LNCaP clone FGC (cell line): ENCODE data around the gene IER2.
A peak's percentile ranks its signal among the peaks of the same experiment; 100 is the strongest.
"Not testable (repeated sequence)": the region's sequence is repeated elsewhere in the genome, so short reads cannot be mapped to it uniquely, and the experiment has no call there.

Experiments used
- DNase-seq: peaks from one replicate; pipeline ENCODE4 v3.0.0-alpha.2; 2011; ENCODE audit warnings: low read depth
- H3K4me3 ChIP-seq: 2 replicates; pipeline ENCODE4 v1.5.1; 2011; ENCODE audit warnings: mild to moderate bottlenecking, low read depth, low read length, control low read depth
- TF ChIP-seq, protein P1 (sequence below): IDR thresholded peaks from 2 replicates; pipeline ENCODE4 v1.5.1; 2012; ENCODE audit warnings: mild to moderate bottlenecking; ENCODE audit not compliant: control insufficient read depth, insufficient read depth; ENCODE audit errors: extremely low read depth

Gene IER2

DNA sequence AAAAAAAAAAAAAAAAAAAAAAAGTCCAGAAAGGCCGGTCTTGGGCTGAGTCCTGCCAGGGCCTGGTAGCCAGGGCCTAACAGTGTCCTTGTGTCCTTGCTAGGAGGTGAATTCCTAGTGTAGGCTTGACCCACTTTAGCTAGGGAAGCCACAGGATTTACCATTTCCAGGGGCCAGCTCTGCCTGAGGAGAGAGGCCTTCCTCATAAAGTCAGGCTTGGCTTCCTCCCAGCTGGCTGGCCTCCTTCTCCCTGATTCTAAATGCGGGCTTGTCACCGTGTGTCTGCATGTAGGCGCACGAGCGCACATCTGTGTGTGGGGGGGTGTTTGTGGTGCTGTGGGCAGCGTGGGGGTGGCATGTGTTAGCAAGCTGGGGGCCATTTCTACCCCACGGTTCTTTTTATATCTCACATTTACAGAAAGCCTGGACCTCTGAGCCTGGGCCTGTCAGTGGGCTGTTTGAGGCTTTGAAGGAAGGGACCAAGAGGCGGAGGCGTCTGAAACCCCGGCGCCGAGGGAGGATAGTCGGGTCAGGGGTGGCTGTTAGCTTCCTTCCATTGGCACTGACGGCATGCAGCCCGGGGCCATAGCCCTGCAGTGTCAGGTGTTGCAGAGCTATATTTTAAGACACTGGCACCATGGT is 31.7 kb downstream of the IER2 start:
- TF ChIP-seq, protein P1, sequence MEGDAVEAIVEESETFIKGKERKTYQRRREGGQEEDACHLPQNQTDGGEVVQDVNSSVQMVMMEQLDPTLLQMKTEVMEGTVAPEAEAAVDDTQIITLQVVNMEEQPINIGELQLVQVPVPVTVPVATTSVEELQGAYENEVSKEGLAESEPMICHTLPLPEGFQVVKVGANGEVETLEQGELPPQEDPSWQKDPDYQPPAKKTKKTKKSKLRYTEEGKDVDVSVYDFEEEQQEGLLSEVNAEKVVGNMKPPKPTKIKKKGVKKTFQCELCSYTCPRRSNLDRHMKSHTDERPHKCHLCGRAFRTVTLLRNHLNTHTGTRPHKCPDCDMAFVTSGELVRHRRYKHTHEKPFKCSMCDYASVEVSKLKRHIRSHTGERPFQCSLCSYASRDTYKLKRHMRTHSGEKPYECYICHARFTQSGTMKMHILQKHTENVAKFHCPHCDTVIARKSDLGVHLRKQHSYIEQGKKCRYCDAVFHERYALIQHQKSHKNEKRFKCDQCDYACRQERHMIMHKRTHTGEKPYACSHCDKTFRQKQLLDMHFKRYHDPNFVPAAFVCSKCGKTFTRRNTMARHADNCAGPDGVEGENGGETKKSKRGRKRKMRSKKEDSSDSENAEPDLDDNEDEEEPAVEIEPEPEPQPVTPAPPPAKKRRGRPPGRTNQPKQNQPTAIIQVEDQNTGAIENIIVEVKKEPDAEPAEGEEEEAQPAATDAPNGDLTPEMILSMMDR = no peak
- peak; percentile 58 for DNase-seq
- no peak overlapping the region for H3K4me3 ChIP-seq

DNA sequence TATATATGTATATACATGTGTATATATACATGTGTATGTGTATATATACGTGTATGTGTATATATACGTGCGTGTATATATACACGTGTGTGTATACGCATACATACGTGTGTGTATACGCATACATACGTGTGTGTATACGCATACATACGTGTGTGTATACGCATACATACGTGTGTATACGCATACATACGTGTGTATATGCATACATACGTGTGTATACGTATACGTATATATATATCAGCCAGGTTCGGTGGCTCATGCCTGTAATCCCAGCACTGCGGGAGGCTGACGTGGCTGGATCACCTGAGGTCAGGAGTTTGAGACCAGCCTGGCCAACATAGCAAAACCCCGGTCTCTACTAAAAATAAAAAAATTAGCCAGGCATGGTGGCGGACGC is 34.7 kb downstream of the IER2 start:
- not testable (repeated sequence) for DNase-seq

DNA sequence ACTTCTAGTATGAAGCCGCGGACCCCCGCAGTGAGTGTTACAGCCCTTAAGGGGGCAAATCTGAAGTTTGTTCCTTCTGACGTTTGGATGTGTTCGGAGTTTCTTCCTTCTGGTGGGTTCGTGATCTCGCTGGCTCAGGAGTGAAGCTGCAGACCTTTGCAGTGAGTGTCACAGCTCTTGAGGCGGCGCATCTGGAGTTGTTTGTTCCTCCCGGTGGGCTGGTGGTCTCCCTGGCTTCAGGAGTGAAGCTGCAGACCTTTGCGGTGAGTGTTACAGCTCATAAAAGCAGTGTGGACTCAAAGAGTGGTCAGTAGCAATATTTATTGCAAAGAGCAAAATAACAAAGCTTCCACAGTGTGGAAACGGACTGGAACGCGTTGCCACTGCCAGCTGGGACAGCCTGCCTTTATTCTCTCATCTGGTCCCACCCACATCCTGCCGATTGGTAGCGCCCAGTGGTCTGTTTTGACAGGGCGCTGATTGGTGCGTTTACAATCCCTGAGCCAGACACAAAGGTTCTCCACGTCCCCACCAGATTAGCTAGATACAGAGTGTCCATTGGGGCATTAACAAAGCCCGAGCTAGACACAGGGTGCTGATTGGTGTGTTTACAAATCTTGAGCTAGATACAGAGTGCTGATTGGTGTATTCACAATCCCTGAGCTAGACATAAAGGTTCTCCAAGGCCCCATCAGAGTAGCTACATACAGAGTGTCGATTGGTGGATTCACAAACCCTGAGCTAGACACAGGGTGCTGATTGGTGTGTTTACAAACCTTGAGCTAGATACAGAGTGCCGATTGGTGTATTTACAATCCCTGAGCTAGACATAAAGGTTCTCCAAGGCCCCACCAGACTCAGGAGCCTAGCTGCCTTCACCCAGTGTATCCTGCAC is 35.8 kb downstream of the IER2 start:
- not testable (repeated sequence) for DNase-seq, H3K4me3 ChIP-seq

More for the DNA sequence above, 34.7 kb downstream of the IER2 start:
- not testable (repeated sequence) for H3K4me3 ChIP-seq

DNA sequence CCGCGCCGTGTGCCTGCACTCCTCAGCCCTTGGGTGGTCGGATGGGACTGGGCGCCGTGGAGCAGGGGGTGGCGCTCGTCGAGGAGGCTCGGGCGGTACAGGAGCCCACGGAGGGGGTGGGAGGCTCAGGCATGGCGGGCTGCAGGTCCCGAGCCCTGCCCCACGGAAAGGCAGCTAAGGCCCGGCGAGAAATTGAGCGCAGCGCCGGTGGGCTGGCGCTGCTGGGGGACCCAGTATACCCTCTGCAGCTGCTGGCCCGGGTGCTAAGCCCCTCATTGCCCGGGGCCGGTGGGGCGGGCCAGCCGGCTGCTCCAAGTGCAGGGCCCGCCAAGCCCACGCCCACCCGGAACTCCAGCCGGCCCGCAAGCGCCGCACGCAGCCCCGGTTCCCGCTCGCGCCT is 36.5 kb downstream of the IER2 start:
- not testable (repeated sequence) for DNase-seq, H3K4me3 ChIP-seq

DNA sequence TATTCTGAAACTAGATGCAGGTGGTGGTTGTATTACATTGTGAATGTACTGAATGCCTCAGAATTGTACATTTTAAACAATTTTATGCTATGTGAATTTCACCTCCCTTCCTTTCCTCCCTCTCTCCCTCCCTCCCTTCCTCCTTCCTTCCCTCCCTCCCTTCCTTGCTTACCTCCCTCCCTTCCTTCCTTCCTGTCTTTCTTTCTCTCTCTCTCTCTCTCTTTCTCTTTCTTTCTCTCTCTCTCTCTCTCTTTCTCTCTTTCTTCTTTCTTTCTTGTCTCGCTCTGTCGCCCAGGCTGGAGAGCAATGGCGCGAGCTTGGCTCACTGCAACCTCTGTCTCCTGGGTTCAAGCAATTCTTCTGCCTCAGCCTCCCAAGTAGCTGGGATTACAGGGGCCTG is 37.2 kb downstream of the IER2 start:
- TF ChIP-seq, protein P1 = no peak
- no peak for DNase-seq
- no peak overlapping the region for H3K4me3 ChIP-seq

DNA sequence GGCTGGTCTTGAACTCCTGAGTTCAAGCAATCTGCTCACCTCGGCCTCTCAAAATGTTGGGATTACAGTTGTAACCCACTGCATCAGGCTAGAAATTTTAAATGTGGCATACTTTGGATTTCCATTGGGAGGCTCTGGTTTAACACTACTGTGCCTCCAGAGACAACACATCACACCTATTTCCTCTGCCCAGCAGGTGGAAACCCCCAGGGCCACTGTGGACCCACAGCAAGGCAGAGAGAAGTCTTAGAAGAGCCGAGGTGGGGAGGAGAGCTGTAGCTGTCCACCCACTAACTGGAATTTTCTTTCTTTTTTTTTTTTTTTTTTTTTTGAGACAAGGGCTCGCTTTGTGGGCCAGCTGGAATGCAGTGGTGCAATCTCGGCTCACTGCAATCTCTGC is 39.4 kb downstream of the IER2 start:
- TF ChIP-seq, protein P1 = no peak
- no peak overlapping the region for H3K4me3 ChIP-seq
- DNase-seq = no peak

DNA sequence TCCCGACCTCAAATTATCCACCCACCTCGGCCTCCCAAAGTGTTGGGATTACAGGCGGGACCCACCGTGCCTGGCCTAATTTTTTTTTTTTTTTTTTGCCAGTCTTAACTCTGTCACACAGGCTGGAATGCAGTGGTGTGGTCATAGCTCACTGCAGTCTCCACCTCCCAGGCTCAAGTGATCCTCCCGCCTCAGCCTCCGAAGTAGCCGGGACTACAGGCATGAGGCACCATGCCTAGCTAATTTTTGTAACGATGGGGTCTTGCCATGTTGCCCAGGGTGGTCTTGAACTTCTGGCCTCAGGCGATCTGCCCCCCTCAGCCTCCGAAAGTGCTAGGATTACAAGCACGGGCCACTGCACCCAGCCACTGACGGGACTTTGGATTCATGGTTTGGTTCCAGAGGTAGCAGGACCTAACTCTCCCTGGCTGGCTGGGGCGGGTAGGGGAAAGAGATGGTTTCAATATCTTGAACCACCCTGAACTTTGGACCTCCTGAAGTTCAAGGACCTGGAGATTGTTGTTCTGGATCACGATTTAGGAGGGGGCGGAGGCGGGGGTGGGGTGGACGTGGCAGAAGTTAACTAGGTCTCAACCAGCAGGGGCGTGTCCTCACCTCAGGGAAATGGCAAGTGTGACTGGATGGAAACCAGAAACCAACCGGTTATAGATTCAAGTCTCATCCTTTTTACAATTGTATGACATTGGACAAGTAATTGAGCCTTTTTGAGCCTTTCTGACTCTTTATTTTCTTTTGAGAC is 40.8 kb downstream of the IER2 start:
- DNase-seq = no peak
- no peak overlapping the region for H3K4me3 ChIP-seq
- TF ChIP-seq, protein P1 = no peak

DNA sequence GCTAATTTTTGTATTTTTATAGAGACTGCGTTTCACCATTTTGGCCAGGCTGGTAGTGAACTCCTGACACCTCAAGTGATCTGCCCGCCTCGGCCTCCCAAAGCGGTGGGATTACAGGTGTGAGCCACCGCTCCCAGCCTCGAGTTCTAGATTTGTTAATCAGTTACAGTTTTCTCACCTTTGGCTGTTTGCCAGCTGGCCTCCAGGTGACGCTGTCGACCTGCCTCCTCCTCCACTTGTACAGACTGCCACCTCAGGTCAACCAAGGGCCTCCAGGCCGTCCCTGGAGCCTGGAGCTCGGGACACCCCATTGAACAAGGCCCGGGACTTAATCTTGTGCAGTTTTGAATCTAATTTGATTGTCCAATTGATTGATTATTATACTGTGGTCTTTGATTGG is 45.5 kb downstream of the IER2 start:
- no peak overlapping the region for H3K4me3 ChIP-seq
- no peak for DNase-seq
- TF ChIP-seq, protein P1 = no peak
